GM19351 (cell line): Measurements from ENCODE around the gene SEC22B.
"Not testable (repeated sequence)": the region's sequence is repeated elsewhere in the genome, so short reads cannot be mapped to it uniquely, and the experiment has no call there.

ENCODE experiments used
- ATAC-seq: cut with Tn5 transposase; IDR thresholded peaks from one replicate; pipeline ENCODE4 v1.9.1; 2021; ENCODE audit warnings: mild to moderate bottlenecking, moderate library complexity; ENCODE audit not compliant: unreplicated experiment

SEC22B gene

DNA sequence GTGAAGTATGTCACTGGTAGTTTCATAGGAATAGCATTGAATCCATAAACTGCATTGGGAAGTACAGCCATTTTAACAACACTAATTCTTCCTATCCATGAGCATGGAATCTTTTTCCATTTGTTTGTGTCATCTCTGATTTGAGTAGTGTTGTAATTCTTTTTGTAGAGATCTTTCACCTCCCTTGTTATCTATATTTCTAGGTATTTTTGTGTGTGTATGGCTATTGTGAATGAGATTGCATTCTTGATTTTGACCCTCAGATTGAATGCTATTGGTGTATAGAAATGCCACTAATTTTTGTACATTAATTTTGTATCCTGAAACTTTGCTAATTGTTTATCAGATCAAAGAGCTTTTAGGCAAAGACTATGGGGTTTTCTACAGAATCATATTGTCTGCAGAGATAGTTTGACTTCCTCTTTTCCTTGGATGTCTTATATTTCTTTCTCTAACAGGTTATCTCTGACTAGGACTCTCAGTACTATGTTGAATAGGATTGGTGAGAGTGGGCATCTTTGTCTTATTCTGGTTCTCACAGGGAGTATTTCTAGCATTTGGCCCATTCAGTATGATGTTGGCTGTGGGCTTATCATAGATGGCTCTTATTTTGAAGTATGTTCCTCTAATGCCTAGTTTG, 26.8 kb downstream of the SEC22B start:
- not testable (repeated sequence) for ATAC-seq

DNA sequence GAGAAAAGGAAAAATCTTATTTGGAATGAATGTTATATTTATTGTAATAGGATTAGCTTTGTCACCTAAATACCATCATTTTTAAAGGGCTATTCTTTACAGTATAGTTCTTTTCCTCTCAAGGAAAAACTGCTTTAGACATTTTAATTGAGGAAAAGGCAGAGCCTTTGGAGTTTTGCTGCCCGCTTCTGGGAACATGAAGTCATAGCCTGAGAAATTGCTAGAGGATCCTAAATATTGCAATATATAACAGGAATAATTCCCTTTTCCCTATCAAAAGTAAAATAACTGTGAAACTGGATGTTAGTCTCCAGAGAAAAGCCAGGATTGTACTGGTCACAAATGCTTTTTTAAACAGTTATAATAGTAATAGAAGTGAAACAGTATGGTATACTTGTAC, 30.5 kb downstream of the SEC22B start:
- ATAC-seq = not testable (repeated sequence)

DNA sequence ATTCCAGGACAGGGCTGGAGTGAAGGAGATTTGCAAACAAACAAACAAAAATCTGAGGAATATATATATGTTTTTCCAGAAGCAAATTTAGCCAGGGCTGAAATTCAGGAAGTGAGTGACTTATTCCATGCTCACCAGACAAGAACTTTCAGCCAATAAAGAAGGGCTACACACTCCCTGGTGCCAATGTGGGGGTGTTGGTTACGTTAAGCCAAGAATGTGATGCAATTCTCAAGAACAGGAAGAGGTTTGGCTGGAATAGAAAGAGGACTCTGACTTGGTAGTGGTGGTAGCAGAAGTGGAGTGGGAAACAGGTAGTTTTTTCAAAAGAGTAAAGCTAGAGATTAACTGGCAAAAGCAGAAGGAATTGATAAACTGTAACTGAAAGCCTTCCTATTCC, 31.7 kb downstream of the SEC22B start:
- ATAC-seq = not testable (repeated sequence)

DNA sequence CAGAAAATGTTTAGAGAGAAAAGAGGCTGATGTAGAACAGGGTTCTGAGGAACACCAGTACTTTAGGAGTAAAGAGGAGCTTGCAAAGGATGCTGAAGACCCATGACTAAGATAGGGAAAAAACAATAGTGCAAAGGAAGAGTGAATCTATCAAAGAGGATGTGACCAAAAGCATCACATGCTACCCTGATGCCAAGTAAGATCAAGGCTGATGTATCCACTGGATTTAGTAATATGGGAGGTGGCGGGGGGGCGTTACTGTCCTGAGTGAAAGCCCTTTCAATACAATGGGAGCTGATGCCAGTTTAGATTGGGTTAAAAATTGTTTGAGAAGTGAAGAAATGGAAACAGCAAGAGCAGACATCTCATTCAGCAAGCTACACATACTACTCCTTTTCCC, 32.2 kb downstream of the SEC22B start:
- not testable (repeated sequence) for ATAC-seq

DNA sequence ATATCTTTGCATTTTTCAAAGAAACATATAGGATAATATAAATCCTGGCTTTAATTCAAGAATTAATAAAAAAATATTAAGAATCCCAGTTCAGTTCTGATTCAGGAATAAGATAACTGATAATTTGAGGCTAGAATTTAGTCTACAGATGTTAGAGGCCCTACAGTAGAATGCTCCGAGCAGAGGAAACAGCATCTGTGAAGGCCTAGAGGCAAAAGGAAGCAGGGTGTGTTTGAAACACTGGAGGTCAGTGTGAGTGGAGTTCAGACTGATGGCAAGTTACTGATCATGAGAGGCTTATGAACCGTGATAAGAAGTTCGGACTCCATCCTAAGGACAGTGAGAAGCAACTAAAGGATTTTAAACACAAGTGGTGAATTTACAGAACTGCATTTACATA, 33.0 kb downstream of the SEC22B start:
- not testable (repeated sequence) for ATAC-seq

DNA sequence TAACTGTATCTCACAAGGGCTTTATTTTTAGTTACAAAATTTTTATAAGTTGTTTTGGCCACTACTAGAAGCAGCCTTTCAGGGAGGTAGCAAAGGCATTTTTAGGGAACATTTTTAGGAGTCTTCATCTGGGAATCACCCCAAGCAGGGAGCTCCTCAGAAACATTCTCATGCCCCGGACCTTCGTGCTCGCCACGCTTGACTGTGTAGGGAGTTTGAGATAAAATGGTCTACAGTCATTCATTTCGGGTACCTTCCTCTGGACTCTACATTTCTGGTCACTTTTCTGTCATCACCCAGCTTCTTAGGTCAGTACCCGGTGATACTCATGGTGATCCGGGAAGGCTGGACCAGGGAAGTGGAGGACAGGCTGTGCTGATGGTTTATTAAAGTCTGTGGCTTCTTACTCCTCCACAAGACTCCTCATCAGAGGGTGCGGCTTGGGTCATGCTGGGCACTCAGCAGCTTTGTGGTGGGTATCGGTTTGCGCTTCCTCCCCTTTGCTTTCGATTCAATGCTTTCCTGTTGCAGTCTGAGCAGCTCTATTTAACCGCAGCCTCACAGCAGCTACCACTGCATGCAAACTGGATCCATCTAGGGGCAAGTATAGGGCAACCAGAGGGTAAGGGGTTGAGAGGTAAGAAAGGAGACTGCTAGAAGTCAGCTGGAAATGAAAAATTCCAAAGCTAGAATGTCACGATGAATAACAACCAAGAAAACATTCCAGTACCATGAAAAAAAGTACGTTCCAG, 33.6 kb downstream of the SEC22B start:
- ATAC-seq = peak; percentile 99

DNA sequence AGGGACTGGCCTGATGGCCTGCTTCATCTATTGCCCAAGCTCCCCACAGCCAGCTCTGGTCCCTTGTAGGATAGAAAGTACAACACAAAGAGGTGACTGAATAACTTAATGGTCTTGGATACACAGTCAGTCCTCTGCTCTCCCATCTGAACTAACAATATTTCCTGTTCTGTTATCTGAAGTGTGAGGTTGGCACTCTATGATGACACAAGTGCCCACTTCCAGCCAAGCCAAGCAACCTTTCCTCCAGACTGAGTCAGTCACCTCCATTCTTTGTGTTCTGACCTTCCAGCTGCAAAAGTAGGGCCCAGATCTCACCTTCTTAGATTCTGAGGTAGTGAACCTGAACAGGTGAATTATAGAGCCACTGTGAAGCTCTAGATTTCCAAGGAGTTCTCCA, 34.5 kb downstream of the SEC22B start:
- not testable (repeated sequence) for ATAC-seq

DNA sequence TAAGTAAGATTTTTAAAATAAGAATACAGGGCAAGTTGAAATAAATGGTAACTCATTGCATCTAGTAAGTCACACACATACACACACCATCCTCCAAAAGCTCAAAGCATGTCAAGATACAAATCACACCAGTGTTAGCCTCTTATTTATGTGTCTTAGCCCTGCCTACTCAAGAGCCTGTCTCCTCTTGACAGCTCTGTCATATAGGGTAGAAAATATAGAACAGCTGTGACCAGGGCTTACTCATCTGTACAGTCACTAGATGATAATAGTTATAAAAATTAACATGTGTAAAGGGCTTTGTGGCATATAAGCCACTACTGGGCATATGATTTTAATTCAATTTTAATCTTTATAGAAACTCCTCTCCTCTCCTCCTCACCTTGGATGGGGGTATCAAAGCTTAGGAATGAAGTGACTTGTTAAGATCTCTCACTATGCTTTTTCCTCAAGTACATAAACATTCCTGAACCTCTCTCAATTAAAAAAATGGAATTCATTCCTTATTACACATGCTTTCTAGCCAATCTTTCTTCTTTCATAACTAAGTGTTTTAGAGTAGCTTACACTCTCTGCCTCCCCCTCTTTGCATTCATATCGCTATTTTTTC, 35.6 kb downstream of the SEC22B start:
- ATAC-seq = not testable (repeated sequence)

DNA sequence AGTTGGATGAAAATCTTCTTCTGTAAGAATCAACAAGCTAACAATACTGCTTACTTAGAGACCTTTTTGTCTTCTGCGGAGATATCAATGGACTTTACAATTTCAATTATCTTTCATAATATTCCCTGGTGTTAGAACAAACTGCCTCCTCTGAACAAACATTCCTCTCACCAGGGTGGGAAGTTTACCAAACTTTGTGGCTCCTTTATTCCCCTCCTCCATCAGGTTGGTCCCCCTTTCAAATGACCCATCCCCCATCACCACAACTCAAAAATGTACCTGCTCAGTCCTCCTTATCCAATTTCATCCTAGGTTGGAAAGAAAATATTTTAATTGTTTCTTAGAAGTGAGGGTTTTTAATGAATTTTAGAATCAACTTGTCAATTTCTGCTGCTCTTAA, 40.2 kb downstream of the SEC22B start:
- not testable (repeated sequence) for ATAC-seq

DNA sequence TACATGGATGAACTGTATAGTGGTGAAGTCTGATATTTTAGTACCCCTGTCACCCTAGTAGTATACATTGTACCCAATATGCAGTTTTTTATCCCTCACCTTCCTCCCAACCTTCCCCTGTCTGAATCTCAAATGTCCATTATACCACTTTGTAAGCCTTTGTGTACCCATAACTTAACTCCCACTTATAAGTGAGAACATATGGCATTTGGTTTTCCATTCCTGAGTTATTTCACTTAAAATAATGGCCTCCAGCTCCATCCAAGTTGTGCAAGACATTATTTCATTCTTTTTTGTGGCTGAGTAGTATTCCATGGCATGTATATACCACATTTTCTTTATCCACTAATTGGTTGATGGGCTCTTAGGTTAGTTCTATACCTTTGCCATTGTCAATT, 42.4 kb downstream of the SEC22B start:
- ATAC-seq = not testable (repeated sequence)

DNA sequence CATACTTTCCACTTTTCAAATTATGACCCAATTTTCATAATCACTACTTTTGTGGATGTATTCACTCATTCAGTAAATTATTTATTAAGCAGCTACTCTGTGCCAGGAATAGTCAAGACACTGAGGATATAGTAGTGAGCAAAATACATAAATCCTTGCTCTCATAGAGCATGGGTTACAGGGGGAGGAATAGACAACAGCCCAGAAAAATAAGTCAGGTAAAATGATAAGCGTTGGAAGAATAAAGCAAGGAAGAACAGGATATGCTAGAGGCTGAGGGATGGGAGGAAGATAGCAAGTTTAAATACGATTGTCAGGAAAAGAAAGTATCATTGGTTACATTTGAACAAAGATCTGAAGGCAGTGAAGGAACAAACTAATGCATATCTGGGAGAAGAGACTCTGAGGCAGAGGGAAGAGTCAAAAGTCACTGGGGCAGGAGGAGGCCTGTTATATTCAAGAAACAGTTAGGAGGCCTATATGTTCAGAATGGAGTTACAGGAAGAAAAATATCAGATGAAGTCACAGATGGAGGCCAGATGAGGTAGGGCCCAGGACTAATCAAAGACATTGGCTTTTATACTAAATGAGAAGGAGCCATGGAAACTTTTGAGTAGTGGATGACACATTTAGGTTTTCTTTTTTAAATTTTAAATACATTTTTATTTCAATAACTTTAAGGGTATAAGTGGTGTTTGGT, 42.9 kb downstream of the SEC22B start:
- no peak for ATAC-seq

DNA sequence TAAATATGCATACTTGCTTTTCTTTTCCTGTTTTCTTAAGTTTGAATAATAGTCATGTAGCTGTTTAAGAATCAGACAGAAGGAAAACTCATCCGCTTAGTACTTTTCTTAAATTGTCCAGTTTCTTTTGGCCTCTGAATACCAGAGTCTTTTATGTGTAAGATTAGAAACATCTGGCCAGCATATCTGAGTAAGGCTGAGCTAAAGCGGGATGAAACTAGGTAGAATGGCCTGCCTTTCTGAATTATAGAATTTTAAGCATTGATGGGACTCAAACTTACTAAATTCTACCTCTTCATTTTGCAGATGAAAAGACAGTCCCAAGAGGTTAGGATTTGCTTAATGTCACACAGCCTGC, 43.9 kb downstream of the SEC22B start:
- not testable (repeated sequence) for ATAC-seq

DNA sequence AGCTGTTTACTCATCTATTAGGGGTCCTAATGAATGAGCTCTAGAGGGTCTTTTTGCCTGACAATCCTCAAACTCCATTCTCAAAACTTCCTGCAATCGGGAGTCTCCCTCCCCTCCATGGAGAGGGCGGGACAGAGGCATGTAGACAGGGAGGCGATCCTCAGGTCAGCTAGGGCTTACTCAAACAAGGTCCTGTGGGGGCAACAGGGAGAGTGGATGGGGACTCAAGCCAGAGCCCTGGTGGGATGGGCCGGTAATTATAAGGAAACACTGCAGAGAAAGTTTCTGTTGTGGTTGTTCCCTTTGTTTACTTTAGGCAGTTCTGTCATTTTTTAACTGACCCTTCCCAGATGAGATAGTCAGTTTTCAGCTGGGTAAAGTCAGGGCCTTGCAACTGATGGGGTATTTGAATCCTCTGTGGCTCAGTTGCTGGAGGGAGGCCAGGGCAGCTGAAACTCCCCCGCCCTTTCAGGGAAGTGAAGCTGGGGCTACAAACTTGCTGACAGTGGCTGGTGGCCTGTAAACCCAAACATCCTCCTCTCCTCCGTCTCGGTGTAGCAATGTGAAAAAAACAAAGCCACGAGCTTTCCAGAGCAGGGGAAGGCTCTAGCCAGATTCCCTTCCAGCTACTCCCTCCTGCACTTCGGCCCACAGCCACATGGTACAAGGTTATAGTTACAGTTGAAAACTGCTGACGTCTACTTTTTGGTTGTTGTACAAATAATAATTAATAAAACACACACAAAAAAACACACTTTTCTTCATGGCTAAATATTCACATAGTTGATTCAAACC, 44.5 kb downstream of the SEC22B start:
- ATAC-seq = peak; percentile 90

DNA sequence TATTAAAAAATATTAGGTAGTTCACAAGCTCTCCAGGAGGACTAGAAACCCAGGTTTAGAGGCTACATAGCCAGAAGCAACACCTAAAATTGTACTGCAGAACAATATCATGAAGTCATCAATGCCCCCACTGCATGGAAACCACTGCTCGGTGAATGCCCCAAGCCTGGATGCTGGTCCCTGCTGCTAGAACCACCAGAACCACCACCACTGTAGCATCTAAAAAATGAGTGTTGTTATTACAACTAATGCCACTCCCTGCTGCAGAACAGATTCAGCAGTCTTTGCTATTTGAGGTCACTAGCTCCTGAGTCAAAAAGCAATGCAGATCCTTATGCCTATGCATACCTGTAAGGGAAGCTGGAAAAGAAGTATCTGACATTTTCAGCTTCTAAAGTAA, 48.4 kb downstream of the SEC22B start:
- not testable (repeated sequence) for ATAC-seq

DNA sequence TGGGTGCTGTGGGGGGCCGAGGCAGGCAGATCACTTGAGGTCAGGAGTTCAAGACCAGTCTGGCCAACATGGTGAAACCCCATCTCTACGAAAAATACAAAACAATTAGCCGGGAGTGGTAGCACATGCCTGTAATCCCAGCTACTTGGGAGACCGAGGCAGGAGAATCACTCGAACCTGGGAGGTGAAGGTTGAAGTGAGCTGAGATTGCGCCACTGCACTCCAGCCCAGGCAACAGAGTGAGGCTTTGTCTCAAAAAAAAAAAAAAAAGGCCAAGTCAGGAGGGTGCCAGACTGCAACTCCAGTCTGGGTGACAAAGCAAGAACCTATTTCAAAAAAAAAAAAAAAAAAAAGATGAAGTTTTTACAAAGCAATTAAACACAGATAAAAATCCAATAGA, 50.1 kb downstream of the SEC22B start:
- ATAC-seq = not testable (repeated sequence)

DNA sequence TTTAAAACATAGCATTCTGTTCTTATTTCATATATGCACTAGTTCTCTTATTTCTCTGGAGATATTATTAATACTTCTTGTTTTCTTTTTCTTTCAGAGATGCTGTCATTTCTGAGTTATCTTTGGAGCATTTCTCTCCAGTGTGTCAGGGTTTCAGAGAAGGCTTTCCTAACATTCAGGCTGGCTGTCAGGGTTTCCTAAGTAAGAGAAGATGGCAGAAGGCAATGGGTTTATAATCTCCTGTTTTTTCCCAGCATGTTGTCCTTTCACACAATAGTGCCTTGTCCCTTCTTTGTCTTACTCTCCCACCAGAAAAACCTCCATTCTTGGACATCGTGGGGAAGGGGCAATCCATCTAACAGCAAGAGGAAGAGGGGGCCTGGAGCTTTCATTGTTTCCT, 51.7 kb downstream of the SEC22B start:
- ATAC-seq = not testable (repeated sequence)

DNA sequence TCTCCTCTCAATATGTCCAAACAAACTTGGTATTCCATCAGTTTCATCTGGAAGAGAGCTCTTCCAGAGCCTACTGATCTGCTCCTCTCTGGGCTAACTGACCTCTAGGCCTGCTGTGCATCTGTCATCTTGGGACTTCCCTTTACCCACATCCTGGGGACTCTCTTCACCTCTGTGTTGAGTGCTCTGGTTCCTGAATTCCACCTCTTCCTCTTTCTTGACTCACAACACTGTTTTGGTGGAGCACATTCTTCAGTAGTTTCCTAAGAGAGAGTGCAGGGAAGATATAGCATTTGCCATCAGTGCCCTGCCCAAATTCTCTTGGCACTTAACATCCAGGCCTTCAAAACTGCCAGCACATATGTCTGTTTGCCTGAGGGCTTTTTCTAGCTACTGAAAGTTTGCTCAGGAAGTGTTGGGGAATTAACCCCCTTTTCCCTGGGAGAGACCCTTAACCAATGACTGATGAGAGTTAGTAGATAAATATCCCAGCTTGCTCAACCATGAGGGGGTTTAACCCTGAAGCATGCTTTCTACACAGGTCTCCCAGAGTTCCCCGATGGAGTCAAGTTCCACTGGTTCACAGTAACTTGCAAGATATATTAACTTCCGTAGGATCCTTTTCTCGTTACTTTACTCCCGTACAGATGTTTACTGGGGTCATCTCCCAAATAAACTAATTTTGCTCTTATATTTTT, 52.4 kb downstream of the SEC22B start:
- peak; percentile 46 for ATAC-seq

DNA sequence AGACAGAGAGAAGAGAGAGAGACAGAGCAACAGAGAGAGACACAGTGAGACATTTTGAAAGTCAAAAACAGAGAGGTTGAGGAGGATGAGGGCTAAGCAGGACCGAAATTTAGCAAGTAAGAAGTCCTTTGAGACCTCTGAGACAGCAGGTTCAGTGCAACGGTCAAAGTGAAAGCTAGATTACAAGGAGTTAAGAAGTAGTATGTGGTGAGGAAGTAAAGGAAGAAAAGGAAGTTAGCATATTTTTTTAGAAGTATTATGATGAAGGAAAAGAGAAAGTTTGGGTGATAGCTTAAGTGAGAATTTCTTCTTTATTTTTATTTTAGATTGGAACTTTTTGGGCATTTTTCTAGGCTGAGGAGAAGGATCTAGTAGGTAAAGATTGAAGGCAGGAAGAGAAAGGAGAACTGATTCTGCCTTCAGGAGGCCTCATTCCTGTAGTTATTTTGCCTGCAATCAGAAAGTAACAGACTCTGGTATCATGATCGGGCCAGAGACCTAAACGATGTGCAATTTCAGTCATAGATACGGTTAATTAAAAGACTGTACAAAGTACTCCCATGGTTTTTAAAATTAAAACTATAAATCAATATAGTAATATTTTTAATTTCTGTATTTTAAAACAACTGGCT, 53.9 kb downstream of the SEC22B start:
- ATAC-seq = peak; percentile 83

DNA sequence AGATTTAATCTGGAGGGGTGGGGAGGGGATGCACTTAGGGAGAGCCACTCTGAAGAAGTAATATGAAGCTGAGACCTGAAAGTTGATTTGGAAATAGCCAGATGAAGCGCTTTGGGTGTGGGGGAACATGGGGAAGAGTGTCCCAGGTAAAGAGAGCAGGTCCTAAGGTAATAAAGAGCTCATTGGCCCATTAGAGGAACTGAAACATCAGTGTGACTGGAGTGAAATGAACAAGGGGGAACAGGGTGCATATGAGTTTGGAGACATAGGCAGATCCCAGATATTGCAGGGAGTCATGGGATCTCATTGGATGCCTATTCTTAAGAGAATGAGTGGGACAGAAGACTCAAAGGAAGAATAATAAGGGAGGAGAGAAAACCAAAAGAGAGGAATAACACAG, 54.5 kb downstream of the SEC22B start:
- not testable (repeated sequence) for ATAC-seq

DNA sequence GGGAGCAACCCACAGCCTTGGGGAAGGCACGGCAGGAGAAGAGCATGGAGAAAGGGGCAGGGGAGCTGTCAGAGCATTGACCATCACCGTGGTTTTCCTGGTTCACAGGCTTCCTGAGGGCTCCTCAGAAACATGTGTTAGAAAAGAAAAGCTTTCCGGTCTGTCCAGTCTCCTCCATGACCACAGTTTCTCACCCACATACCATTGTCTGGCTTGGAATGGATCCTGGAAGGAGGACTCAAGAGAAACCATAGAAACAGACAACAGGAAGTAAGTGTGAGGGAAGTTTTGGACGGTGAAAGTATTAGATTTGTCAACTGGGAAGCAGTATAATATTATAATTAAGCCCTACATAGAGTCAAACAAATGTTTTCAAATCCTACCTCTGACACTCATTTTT, 55.8 kb downstream of the SEC22B start:
- not testable (repeated sequence) for ATAC-seq
